Ovary (tissue), 3 donors: ENCODE results near the gene NEIL3.

ENCODE experiments used
- CTCF ChIP-seq, 3 donors: fragments of 450-650 bp in 2 of 3; fragments of 200-600 bp in 1 of 3; IDR thresholded peaks; one replicate each; pipeline versions ENCODE4 v1.5.1 to v1.8.0; 2016 to 2022; ENCODE audit warnings: antibody characterized with exemption in 3 of 3, mild to moderate bottlenecking in 1 of 3
- EP300 ChIP-seq: sonication (generic); formaldehyde crosslinking; IDR thresholded peaks from one replicate; pipeline ENCODE4 v1.6.1; 2017; ENCODE audit warnings: antibody characterized with exemption
- POLR2A ChIP-seq: fragments of 450-650 bp; IDR thresholded peaks from one replicate; pipeline ENCODE4 v1.6.1; 2017; ENCODE audit warnings: antibody characterized with exemption, mild to moderate bottlenecking, moderate library complexity
- donor health status: DM: no; HTN: no; CAD: no.

- TF ChIP-seq CTCF (IDR thresholded peaks at IDR 0.05): no peak
- TF ChIP-seq POLR2A: no peak
- no peak for TF ChIP-seq EP300
Observed at GRCh38 chr4:177374966-177375365, 65.3 kb downstream of the NEIL3 start.
